Ishikawa (cell line): ENCODE data around the gene GSK3B.

Experiments
- CEBPB ChIP-seq: IDR thresholded peaks from 2 replicates; pipeline ENCODE4 v1.6.1; 2012
- CREB1 ChIP-seq: IDR thresholded peaks from 2 replicates; pipeline ENCODE4 v1.6.1; 2012; ENCODE audit warnings: low read depth
- EGR1 ChIP-seq: IDR thresholded peaks from 2 replicates; pipeline ENCODE4 v1.6.1; 2012
- EP300 ChIP-seq: IDR thresholded peaks from 2 replicates; pipeline ENCODE4 v1.6.1; 2012; ENCODE audit warnings: borderline replicate concordance
- FOXM1 ChIP-seq: IDR thresholded peaks from 2 replicates; pipeline ENCODE4 v1.6.1; 2012; ENCODE audit warnings: low read depth, borderline replicate concordance
- MAX ChIP-seq: IDR thresholded peaks from 2 replicates; pipeline ENCODE4 v1.6.1; 2012
- NFIC ChIP-seq: IDR thresholded peaks from 2 replicates; pipeline ENCODE4 v1.6.1; 2012
- RAD21 ChIP-seq: IDR thresholded peaks from 2 replicates; pipeline ENCODE4 v1.6.1; 2012; ENCODE audit warnings: low read depth
- REST ChIP-seq: IDR thresholded peaks from 2 replicates; pipeline ENCODE4 v1.6.1; 2012; ENCODE audit warnings: low read depth, mild to moderate bottlenecking
- TAF1 ChIP-seq: IDR thresholded peaks from 2 replicates; pipeline ENCODE4 v1.6.1; 2012; ENCODE audit warnings: low read depth, mild to moderate bottlenecking
- TCF12 ChIP-seq: IDR thresholded peaks from 2 replicates; pipeline ENCODE4 v1.6.1; 2012; ENCODE audit warnings: low read depth
- TEAD4 ChIP-seq: IDR thresholded peaks from 2 replicates; pipeline ENCODE4 v1.6.1; 2012
- USF1 ChIP-seq: IDR thresholded peaks from 2 replicates; pipeline ENCODE4 v1.6.1; 2012
- YY1 ChIP-seq: IDR thresholded peaks from 2 replicates; pipeline ENCODE4 v1.6.1; 2012; ENCODE audit warnings: low read depth
- ZBTB7A ChIP-seq: IDR thresholded peaks from 2 replicates; pipeline ENCODE4 v1.6.1; 2012; ENCODE audit warnings: low read depth

GSK3B gene

GRCh38 chr3:120103276-120103675 lies 9.0 kb upstream of the GSK3B start:
- TF ChIP-seq ZBTB7A (no peak), REST (no peak), FOXM1 (no peak), YY1 (no peak), EP300 (no peak), NFIC (no peak), TCF12 (no peak), EGR1 (no peak), USF1 (no peak), RAD21 (no peak), MAX (no peak), TAF1 (no peak), TEAD4 (no peak), CREB1 (no peak), CEBPB (no peak)

- TF ChIP-seq REST, result no peak
Measured at GRCh38 chr3:120102674-120103073, 8.4 kb upstream of the GSK3B start.

- TF ChIP-seq FOXM1 (no peak), ZBTB7A (no peak), USF1 (no peak), YY1 (no peak)
Measured at GRCh38 chr3:120102232-120102631, 8.0 kb upstream of the GSK3B start.

GRCh38 chr3:120101624-120102023 lies 7.4 kb upstream of the GSK3B start:
- no peak for TF ChIP-seq EGR1
- no peak for TF ChIP-seq YY1
- no peak for TF ChIP-seq USF1
- TF ChIP-seq TEAD4, result no peak
- TF ChIP-seq RAD21, result no peak
- TF ChIP-seq FOXM1, result no peak
- TF ChIP-seq TCF12, result no peak
- no peak for TF ChIP-seq CEBPB
- TF ChIP-seq ZBTB7A, result no peak
- TF ChIP-seq NFIC, result no peak

- no peak for TF ChIP-seq MAX
Measured at GRCh38 chr3:120100711-120101110, 6.5 kb upstream of the GSK3B start.

- TF ChIP-seq TAF1 (no peak), MAX (no peak), YY1 (no peak), ZBTB7A (no peak), TCF12 (no peak), FOXM1 (no peak), EP300 (no peak), RAD21 (no peak), CEBPB (no peak), EGR1 (no peak), TEAD4 (no peak), USF1 (no peak)
Measured at GRCh38 chr3:120098710-120099109, 4.5 kb upstream of the GSK3B start.
